IMR-90 (cell line): ENCODE measurements around the gene INSL3. TPM values are rescaled to one million over a fixed set of nuclear protein-coding genes. Genes with fewer than 3 reads are reported as not detected.

Experiments
- ATAC-seq: fragments of 200-7000 bp; cut with Tn5 transposase; 2 replicates; pipeline ENCODE4 v1.9.1; 2020; ENCODE audit warnings: low read depth, mild to moderate bottlenecking, moderate library complexity
- BruUV-seq: library from RNA; stranded (reverse); fragments of 400-500 nt; replicated peaks from 2 replicates; lab custom pipeline; 2021; lab: Mats Ljungman, UMichigan
- CTCF ChIA-PET: fragments of 300-600 bp; formaldehyde crosslinking; extraction: SDS; loops from one replicate; lab custom pipeline; 2021; ENCODE audit warnings: antibody characterized with exemption; lab: Yijun Ruan, JAX
- POLR2A ChIA-PET: fragments of 300-600 bp; sonication (Branson Sonifier 250); formaldehyde crosslinking; loops from one replicate; lab custom pipeline; 2022; ENCODE audit warnings: antibody characterized with exemption; ENCODE audit not compliant: unreplicated experiment; lab: Charles Lee
- DNase-seq: peaks from one replicate; pipeline ENCODE4 v3.0.0; 2013
- H2AFZ ChIP-seq: replicated peaks from 2 replicates; pipeline ENCODE3; 2013; ENCODE audit warnings: low read length, mild to moderate bottlenecking; ENCODE audit not compliant: poor library complexity
- H2AK5ac ChIP-seq: 2 replicates; pipeline ENCODE4 v1.6.1; 2013; ENCODE audit warnings: low read depth, low read length, inconsistent platforms
- H2AK9ac ChIP-seq: replicated peaks from 2 replicates; pipeline ENCODE3; 2013; ENCODE audit warnings: mild to moderate bottlenecking, low read depth, low read length, moderate library complexity; ENCODE audit not compliant: poor library complexity
- H2BK120ac ChIP-seq: 2 replicates; pipeline ENCODE4 v1.6.1; 2013; ENCODE audit warnings: low read depth, low read length, inconsistent platforms
- H2BK15ac ChIP-seq: 3 replicates; pipeline ENCODE4 v1.6.1; 2013; ENCODE audit warnings: low read depth, low read length, inconsistent platforms
- H2BK20ac ChIP-seq: 2 replicates; pipeline ENCODE4 v1.6.1; 2013; ENCODE audit warnings: low read depth, mild to moderate bottlenecking, inconsistent platforms, low read length, moderate library complexity
- H2BK5ac ChIP-seq: 2 replicates; pipeline ENCODE4 v1.6.1; 2013; ENCODE audit warnings: mild to moderate bottlenecking, low read depth, low read length, inconsistent platforms; ENCODE audit not compliant: poor library complexity, severe bottlenecking
- H3K14ac ChIP-seq: replicated peaks from 2 replicates; pipeline ENCODE4 v1.6.1; 2013; ENCODE audit warnings: low read depth, low read length, inconsistent platforms
- H3K18ac ChIP-seq: 2 replicates; pipeline ENCODE4 v1.6.1; 2013; ENCODE audit warnings: low read depth, low read length, control low read depth
- H3K23ac ChIP-seq: 2 replicates; pipeline ENCODE4 v1.6.1; 2013; ENCODE audit warnings: low read depth, low read length, inconsistent platforms
- H3K27ac ChIP-seq: 2 replicates; pipeline ENCODE4 v1.5.1; 2013; ENCODE audit warnings: mild to moderate bottlenecking, control low read depth, low read length; ENCODE audit not compliant: insufficient read depth
- H3K27me3 ChIP-seq: 2 replicates; pipeline ENCODE4 v1.6.1; 2013; ENCODE audit warnings: low read length; ENCODE audit not compliant: control insufficient read depth, insufficient read depth
- H3K36me3 ChIP-seq: 2 replicates; pipeline ENCODE4 v1.6.1; 2013; ENCODE audit warnings: low read length, mixed read lengths; ENCODE audit not compliant: control insufficient read depth, insufficient read depth
- H3K4ac ChIP-seq: 2 replicates; pipeline ENCODE4 v1.6.1; 2013; ENCODE audit warnings: low read depth, low read length, inconsistent platforms
- H3K4me1 ChIP-seq: 2 replicates; pipeline ENCODE4 v1.6.1; 2013; ENCODE audit warnings: low read length, mixed read lengths; ENCODE audit not compliant: control insufficient read depth, insufficient read depth
- H3K4me2 ChIP-seq: 2 replicates; pipeline ENCODE4 v1.6.1; 2013; ENCODE audit warnings: low read depth, mild to moderate bottlenecking, control low read depth, low read length, moderate library complexity
- H3K4me3 ChIP-seq: 2 replicates; pipeline ENCODE4 v1.5.1; 2013; ENCODE audit warnings: low read depth, mild to moderate bottlenecking, control low read depth, low read length, moderate library complexity; ENCODE audit not compliant: insufficient read depth
- H3K56ac ChIP-seq: 2 replicates; pipeline ENCODE4 v1.6.1; 2013; ENCODE audit warnings: low read length, inconsistent platforms; ENCODE audit not compliant: insufficient read depth; ENCODE audit errors: extremely low read depth
- H3K79me1 ChIP-seq, 2 experiments: 2 replicates each; pipeline ENCODE4 v1.6.1; 2013; ENCODE audit warnings: low read length in 2 of 2, inconsistent platforms in 1 of 2, low read depth in 1 of 2
- H3K9ac ChIP-seq: 2 replicates; pipeline ENCODE4 v1.6.1; 2013; ENCODE audit warnings: low read depth, low read length, control low read depth
- H3K9me1 ChIP-seq: 2 replicates; pipeline ENCODE4 v1.6.1; 2013; ENCODE audit warnings: low read length, inconsistent platforms; ENCODE audit not compliant: insufficient read depth
- H3K9me3 ChIP-seq: 2 replicates; pipeline ENCODE4 v1.6.1; 2013; ENCODE audit warnings: low read length; ENCODE audit not compliant: control insufficient read depth, insufficient read depth
- H4K20me1 ChIP-seq: 2 replicates; pipeline ENCODE4 v1.6.1; 2013; ENCODE audit warnings: low read length, inconsistent platforms; ENCODE audit not compliant: insufficient read depth
- H4K5ac ChIP-seq: 2 replicates; pipeline ENCODE4 v1.6.1; 2013; ENCODE audit warnings: mild to moderate bottlenecking, low read depth, low read length, control low read depth
- H4K8ac ChIP-seq, 2 experiments: 2 replicates each; pipeline ENCODE4 v1.6.1; 2013; ENCODE audit warnings: low read depth in 2 of 2, low read length in 2 of 2, control low read depth in 1 of 2, inconsistent platforms in 1 of 2
- H4K91ac ChIP-seq: 2 replicates; pipeline ENCODE4 v1.6.1; 2013; ENCODE audit warnings: low read depth, low read length, inconsistent platforms; ENCODE audit not compliant: insufficient read depth
- CEBPB ChIP-seq: IDR thresholded peaks from 2 replicates; pipeline ENCODE4 v1.6.1; 2012; ENCODE audit warnings: low read depth, low read length, improper control_type of control experiment
- CTCF ChIP-seq: conservative IDR thresholded peaks from 2 replicates; pipeline ENCODE4 v1.5.1; 2012; ENCODE audit warnings: mild to moderate bottlenecking, low read depth, low read length, improper control_type of control experiment
- FOS ChIP-seq: fragments of 150-350 bp; IDR thresholded peaks from 2 replicates; pipeline ENCODE4 v1.6.1; 2016; ENCODE audit warnings: low read depth, low read length
- MAFK ChIP-seq: IDR thresholded peaks from 2 replicates; pipeline ENCODE4 v1.6.1; 2012; ENCODE audit warnings: low read depth, low read length, improper control_type of control experiment
- POLR2A ChIP-seq: IDR thresholded peaks from 2 replicates; pipeline ENCODE4 v1.6.1; 2012; ENCODE audit warnings: mild to moderate bottlenecking, low read depth, low read length
- WGBS, 2 experiments: methylation state at CpG; one replicate each; pipeline versions ENCODE4 v1.1.5 to v1.1.7; 2013; ENCODE audit warnings: missing lambda C conversion rate in 2 of 2; ENCODE audit not compliant: insufficient read length in 1 of 2; ENCODE audit errors: extremely low coverage in 2 of 2; 5-methylcytosine and 5-hydroxymethylcytosine counted together
- dilution Hi-C: fragments of 300-500 bp; cut with HindIII; formaldehyde crosslinking; loops from one replicate; pipeline ENCODE4 v1.14.3; 2018; ENCODE audit warnings: low sequenced_read_pairs; ENCODE audit not compliant: unreplicated experiment
- in situ Hi-C: fragments of 300-500 bp; cut with MboI; formaldehyde crosslinking; loops from 3 replicates; pipeline ENCODE4 v1.14.3; 2019; ENCODE audit warnings: low sequenced_read_pairs, inconsistent platforms, mixed read lengths
- intact Hi-C: fragments of 100-400 bp; cut with micrococcal nuclease; formaldehyde crosslinking; loops from 2 replicates; pipeline ENCODE4 v1.10.0; 2022
- polyA plus RNA-seq, 3 experiments: library from polyadenylated mRNA; depleted of rRNA; stranded (reverse); fragments of >200 nt; gene quantifications; 2 replicates each; pipeline ENCODE4 v1.2.3, GENCODE V29; 2012; ENCODE audit warnings: low replicate concordance in 1 of 3
- total RNA-seq: library from RNA; depleted of rRNA; stranded (reverse); fragments of >200 nt; gene quantifications from 2 replicates; pipeline ENCODE4 v1.2.3, GENCODE V29; 2012

The INSL3 gene
- total and polyA plus RNA-seq, 2 of the 4 experiments (the other 2 are of a cell fraction) = not detected

- CTCF ChIA-PET = no interaction called here
- POLR2A ChIA-PET = no interaction called here
- in situ Hi-C loops = no loop called here
Observed at GRCh38 chr19:17794412-17794730, 26.9 kb downstream of the INSL3 start.

More at GRCh38 chr19:17794412-17794730, 26.9 kb downstream of the INSL3 start:
- Histone ChIP-seq H4K8ac (no peak overlapping the region), H3K4me2 (no peak overlapping the region), H3K14ac (no peak overlapping the region), H3K27me3 (peaks cover 60% of the 10 kb centered on the region), H2BK15ac (no peak overlapping the region), H3K36me3 (no peaks in the 10 kb centered on the region), H2BK20ac (no peak overlapping the region), H4K5ac (no peak overlapping the region), H2AK5ac (no peak overlapping the region), H2AFZ (no peak overlapping the region), H3K18ac (no peak overlapping the region), H3K9ac (no peak overlapping the region), H3K4ac (no peak overlapping the region), H3K23ac (no peak overlapping the region), H3K27ac (no peak overlapping the region), H2BK5ac (no peak overlapping the region), H2AK9ac (no peak overlapping the region), H3K9me1 (no peaks in the 10 kb centered on the region), H2BK120ac (no peak overlapping the region), H3K56ac (no peak overlapping the region), H3K9me3 (peaks cover 3% of the 10 kb centered on the region; the same call in 1 of the 2 replicates), H4K20me1 (no peaks in the 10 kb centered on the region), H4K91ac (no peak overlapping the region), H3K4me1 (no peaks in the 10 kb centered on the region), H3K4me3 (no peak overlapping the region), H3K79me1 (no peaks in the 10 kb centered on the region)
- ATAC-seq = no peak
- whole genome bisulfite sequencing, 2 experiments = 48% methylated on average over 3 of the region's 9 CpGs; no CpG with 5 or more reads in 1 of the 2 experiments
- intact Hi-C loops (no loop called here), dilution Hi-C loops (no loop called here)
- no peak for DNase-seq
- TF ChIP-seq CTCF (no peak), POLR2A (no peak), FOS (no peak), MAFK (no peak), CEBPB (no peak)
- no TSS peak for BruUV-seq
